SU-DHL-6 (cell line): ENCODE measurements around the gene LRRFIP1.

Source experiments
- EZH2phosphoT487 ChIP-seq: fragments of 200-600 bp; sonication (generic), shearing (Covaris generic); conservative IDR thresholded peaks from 2 replicates; pipeline ENCODE4 v1.6.1; 2018; ENCODE audit warnings: mild to moderate bottlenecking, antibody characterized with exemption, low read length, moderate library complexity, mixed read lengths
- TF ChIP-seq, protein P1 (sequence below): fragments of 200-600 bp; sonication (generic); IDR thresholded peaks from one replicate; pipeline ENCODE4 v1.5.1; 2017; ENCODE audit warnings: antibody characterized with exemption, mild to moderate bottlenecking, low read length, moderate library complexity; ENCODE audit not compliant: insufficient read depth, poor library complexity, severe bottlenecking

DNA sequence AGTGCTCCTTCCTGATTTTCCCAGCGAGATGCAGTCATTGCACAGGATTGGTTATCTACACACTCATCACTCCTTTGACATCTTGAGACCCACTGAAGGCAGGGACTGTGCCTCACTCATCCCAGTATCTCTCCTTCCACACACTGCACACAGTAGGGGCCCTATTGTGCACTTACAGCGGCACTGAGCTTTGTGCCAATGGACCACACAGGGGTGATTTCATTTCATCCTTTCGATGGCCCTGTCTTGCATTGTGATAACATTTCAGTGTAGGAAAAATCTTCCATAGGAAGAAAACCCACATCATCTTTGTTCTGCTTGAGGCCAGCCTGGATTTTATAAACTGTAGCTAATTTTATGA is 11.0 kb upstream of the LRRFIP1 start:
- TF ChIP-seq, protein P1, sequence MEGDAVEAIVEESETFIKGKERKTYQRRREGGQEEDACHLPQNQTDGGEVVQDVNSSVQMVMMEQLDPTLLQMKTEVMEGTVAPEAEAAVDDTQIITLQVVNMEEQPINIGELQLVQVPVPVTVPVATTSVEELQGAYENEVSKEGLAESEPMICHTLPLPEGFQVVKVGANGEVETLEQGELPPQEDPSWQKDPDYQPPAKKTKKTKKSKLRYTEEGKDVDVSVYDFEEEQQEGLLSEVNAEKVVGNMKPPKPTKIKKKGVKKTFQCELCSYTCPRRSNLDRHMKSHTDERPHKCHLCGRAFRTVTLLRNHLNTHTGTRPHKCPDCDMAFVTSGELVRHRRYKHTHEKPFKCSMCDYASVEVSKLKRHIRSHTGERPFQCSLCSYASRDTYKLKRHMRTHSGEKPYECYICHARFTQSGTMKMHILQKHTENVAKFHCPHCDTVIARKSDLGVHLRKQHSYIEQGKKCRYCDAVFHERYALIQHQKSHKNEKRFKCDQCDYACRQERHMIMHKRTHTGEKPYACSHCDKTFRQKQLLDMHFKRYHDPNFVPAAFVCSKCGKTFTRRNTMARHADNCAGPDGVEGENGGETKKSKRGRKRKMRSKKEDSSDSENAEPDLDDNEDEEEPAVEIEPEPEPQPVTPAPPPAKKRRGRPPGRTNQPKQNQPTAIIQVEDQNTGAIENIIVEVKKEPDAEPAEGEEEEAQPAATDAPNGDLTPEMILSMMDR: no peak
- TF ChIP-seq EZH2phosphoT487: no peak
